Sigmoid colon (tissue), 4 donors: Measurements from ENCODE around the gene CYGB.

Experiments used
- POLR2A ChIP-seq, 2 donors: fragments of 450-650 bp; IDR thresholded peaks; one replicate each; pipeline ENCODE4 v1.6.1; 2016; ENCODE audit warnings: antibody characterized with exemption in 2 of 2, mild to moderate bottlenecking in 2 of 2, moderate library complexity in 2 of 2
- POLR2AphosphoS5 ChIP-seq, 4 donors: sonication (generic); formaldehyde crosslinking; IDR thresholded peaks; one replicate each; pipeline ENCODE4 v1.6.1; 2017; ENCODE audit warnings: antibody characterized with exemption in 4 of 4
- TF ChIP-seq, protein P1 (sequence below), 4 experiments: fragments of 450-650 bp in 3 of 4; fragments of 200-600 bp in 1 of 4; IDR thresholded peaks; one replicate each; pipeline ENCODE4 v1.5.1; 2016 to 2019; ENCODE audit warnings: antibody characterized with exemption in 4 of 4, mild to moderate bottlenecking in 3 of 4, moderate library complexity in 2 of 4

GRCh38 chr17:76493505-76494167 lies 43.9 kb downstream of the CYGB start:
- TF ChIP-seq, protein P1, sequence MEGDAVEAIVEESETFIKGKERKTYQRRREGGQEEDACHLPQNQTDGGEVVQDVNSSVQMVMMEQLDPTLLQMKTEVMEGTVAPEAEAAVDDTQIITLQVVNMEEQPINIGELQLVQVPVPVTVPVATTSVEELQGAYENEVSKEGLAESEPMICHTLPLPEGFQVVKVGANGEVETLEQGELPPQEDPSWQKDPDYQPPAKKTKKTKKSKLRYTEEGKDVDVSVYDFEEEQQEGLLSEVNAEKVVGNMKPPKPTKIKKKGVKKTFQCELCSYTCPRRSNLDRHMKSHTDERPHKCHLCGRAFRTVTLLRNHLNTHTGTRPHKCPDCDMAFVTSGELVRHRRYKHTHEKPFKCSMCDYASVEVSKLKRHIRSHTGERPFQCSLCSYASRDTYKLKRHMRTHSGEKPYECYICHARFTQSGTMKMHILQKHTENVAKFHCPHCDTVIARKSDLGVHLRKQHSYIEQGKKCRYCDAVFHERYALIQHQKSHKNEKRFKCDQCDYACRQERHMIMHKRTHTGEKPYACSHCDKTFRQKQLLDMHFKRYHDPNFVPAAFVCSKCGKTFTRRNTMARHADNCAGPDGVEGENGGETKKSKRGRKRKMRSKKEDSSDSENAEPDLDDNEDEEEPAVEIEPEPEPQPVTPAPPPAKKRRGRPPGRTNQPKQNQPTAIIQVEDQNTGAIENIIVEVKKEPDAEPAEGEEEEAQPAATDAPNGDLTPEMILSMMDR (IDR thresholded peaks at IDR 0.05), result no peak
- TF ChIP-seq POLR2A (IDR thresholded peaks at IDR 0.05) (no peak), POLR2AphosphoS5 (IDR thresholded peaks at IDR 0.05) (no peak)
